GM18526 (cell line): ENCODE data around the gene COL4A2.

ENCODE experiments used
- POLR2A ChIP-seq: IDR thresholded peaks from 3 replicates; pipeline ENCODE4 v1.6.1; 2011; ENCODE audit not compliant: insufficient read length; ENCODE audit errors: extremely low read depth

COL4A2 gene

GRCh38 chr13:110476220-110476617 lies 169.1 kb downstream of the COL4A2 start:
- TF ChIP-seq POLR2A: no peak

- no peak for TF ChIP-seq POLR2A
Observed at GRCh38 chr13:110477706-110478245, 170.7 kb downstream of the COL4A2 start.

DNA sequence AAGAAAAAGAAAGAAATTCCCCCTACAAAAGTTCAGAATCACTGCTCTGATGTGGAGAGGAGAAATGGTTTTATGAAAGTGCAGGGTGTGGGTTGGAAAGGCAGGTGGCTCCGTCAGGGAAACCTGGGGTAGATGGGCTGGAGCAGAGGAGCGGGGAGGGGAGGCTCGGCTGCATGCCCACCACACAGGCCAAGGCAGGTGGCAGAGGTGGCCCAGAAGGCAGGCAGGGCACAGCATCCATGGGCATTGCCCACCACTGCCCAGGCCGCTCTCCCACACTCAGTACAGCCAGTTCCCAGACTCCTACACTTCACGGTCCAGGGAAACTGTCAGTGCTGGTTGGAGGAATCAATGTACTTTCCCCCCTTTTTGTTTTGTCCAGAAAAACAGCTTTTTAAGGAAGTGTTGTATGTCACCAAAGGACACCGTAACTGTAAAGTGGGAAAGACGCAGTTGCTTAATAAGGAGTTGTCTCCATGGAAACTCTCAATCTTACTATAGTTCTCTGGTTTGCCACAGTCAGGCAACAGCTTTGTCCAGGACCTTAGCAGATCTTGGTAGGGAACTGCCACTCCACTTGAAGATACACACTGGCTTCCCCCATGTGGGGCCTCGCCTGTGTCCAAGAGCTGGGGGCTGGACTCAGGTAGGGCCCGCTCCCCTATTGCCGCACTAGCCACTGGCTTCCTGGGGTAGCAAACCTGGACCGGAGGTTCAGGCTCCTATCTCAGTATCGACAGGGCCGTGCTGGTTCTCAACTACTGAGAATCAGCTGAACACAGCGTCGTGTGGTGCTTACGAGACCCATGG lies 171.5 kb downstream of the COL4A2 start:
- no peak for TF ChIP-seq POLR2A

GRCh38 chr13:110479215-110479545 lies 172.1 kb downstream of the COL4A2 start:
- TF ChIP-seq POLR2A: no peak

DNA sequence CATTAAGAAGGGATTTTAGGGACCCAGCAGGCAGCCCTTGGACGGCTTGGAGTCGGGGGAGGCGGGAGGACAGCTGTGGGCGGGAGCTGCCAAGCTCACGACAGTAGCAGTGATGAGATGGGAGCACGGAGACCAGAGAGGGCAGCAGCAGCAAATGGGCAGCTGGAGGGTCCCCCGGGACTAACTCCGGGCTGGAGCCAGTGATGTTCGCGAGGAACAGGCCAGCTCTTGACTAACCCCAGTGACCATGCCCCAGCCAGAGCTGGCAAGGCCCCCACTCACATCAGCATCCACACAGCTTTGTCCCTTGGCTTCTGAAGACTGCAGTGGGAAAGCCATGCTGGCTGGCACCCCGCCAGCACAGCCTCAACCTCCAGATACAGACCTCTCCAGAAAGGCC lies 172.6 kb downstream of the COL4A2 start:
- TF ChIP-seq POLR2A: no peak

- TF ChIP-seq POLR2A: no peak
Observed at GRCh38 chr13:110480161-110480560, 173.1 kb downstream of the COL4A2 start.

- TF ChIP-seq POLR2A: no peak
Observed at GRCh38 chr13:110483386-110483968, 176.4 kb downstream of the COL4A2 start.

DNA sequence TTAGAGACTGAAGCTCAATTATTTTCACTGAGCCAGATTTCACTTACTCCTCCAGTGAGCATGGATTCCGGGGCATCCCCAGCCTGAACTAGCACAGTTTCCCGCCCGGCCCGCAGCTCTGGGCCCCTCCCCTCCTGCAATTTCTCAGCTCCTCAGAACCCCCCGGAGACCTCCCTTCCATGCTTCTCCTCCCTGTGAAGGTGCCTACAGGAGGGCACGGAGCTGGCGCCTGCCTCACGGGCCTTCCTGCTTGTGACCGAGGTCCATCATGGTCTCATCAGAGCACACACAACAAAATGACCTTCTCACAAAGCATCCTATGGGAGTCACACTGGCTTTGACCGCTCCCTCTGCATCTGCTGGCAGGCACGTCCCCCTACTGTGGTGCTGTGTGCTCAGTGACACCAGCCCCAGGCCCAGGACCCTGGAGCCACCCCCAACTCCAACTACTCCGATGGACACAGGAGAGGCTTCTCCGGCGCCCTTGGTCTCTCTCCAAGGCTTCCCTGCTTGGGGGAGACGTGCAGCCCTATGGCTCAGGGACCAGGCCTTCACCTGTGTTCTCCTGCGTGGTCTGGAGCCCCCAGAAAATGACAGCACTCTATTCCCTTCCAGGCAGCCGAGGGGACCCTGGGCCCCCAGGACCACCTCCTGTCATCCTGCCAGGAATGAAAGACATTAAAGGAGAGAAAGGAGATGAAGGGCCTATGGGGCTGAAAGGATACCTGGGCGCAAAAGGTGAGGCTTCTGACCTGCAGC lies 177.4 kb downstream of the COL4A2 start:
- TF ChIP-seq POLR2A: no peak

DNA sequence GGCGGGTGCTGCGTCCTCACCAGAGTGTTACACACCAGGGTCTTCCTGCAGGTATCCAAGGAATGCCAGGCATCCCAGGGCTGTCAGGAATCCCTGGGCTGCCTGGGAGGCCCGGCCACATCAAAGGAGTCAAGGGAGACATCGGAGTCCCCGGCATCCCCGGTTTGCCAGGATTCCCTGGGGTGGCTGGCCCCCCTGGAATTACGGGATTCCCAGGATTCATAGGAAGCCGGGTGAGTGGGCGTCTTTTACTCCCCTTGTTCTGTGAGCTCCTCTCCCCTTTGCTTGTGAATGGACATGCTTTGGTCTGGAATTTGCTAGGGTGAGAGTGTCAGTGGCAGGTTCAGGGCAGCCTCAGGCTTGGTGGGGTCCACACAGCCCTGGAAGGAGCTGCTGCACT lies 178.5 kb downstream of the COL4A2 start:
- TF ChIP-seq POLR2A: no peak

DNA sequence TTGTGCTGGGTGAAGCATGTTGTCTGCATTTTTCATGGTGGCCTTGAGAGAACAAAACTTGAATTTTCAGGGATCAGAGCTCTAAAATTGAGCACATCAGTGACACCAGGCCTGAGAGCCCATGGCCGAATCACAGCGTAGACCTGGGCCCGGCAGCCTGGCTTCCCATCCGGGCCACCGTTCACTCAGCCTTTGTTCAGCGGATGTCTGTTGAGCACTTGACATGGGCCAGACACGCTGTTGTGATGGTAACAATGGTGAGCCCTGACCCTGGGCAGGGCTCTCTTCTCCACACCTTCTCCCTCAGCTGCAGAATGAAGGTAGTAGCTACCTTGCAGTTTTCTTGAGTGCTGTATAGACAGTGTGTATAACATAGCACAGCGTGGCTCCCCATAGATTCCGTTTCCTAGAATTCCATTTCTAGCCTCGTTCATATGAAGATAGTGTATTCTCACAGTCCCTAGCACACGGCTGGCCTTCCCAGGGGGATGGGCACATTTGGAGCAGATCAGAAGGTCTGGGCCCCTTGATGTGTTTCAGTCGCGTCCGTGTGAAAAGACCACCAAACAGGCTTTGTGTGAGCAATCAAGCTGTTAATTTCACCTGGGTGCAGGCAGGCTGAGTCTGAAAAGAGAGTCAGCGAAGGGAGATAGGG lies 179.1 kb downstream of the COL4A2 start:
- no peak for TF ChIP-seq POLR2A

DNA sequence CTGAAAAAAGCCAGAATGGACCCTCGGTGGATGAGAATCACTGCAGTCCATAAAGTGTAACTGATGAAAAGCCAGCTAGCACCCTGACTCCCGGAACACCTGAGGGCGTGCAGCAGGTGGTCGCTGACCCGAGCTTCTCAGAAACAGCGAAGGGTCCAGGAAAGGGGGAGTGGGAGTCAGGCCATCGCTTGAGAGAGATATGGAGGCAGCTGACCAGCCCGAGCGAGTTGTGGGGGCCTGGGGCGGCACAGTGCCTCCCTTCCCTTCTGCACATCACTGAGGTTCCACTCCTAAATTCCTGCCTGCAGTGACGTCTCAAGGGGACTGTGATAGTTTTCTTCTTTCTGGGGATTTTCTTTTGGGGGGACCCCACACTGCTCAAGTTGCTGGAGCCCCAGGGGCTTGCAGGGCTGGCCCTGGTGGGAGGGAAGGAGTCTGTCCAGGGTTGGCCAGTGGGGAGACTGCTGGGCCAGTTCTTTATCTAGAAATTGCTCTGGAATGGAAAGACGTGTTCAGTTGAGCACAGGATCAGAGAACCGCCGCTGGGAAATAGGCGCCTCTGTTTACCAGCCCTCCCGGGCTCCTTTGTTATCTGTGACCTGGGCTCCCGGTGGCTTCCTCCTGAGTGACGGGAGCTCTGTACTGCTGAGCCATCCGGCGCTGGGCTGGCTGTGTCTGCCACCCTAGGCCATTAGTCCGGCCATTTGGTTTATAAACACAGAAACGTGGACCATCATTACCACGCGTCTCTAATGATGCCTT lies 183.1 kb downstream of the COL4A2 start:
- no peak for TF ChIP-seq POLR2A

DNA sequence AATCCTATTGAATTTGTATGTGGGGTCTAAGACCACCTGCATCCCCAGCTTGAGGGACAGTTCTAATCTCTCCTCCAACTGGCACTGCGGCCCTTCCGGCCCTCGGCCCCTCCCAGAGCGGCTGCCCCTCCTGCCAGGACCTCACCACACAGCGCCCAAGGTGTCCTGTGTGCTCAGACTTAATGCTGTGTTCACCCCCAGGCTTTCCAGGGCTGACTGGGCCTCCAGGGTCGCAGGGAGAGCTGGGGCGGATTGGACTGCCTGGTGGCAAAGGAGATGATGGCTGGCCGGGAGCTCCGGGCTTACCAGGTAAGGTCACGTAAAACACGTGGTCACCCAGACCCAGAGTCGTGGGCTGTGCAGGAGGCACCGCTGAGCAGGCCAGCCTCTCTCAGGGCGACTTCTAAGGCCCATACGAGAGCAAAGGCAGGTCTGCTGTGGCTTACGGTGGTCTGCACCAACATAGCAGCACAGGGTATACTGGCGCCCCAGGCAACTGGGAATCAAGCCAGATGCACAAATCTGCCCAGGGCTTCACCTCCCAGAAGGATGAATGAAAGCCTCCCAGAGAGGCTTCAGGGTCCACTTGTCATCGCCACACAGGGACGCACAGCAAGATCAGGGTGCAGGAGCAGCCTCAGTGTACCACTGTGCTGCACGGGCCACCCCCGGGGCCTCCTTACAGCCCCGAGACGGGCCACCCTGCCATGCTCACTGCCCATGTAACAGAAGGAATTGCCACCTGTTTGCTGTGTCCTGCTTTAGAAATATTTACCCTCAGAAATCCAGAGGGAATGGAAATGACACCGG lies 185.0 kb downstream of the COL4A2 start:
- TF ChIP-seq POLR2A: no peak

GRCh38 chr13:110492679-110493593 lies 185.9 kb downstream of the COL4A2 start:
- no peak for TF ChIP-seq POLR2A
